Activated T-helper 1 cell treated with anti-CD3 and anti-CD28 coated beads, Interleukin-12 subunit alpha, Interleukin-12 subunit beta, Interleukin-2, Interleukin-4 antibody, amounts not matched to agents 30 ng/mL and 10 ng/mL and 1 ng/mL, durations not matched to agents 14 hours and 24 hours and 36 hours (primary cell): ENCODE results near the gene DNER. TPM values are rescaled to one million over a fixed set of nuclear protein-coding genes. Genes with fewer than 3 reads are reported as not detected.

Source experiments
- DNase-seq: peaks from one replicate; pipeline ENCODE4 v3.0.0; 2021; ENCODE audit warnings: low spot score
- H3K27ac Mint-ChIP-seq: one replicate; pipeline ENCODE4 v1.8.0; 2021; ENCODE audit warnings: mild to moderate bottlenecking, mixed read lengths
- H3K27me3 Mint-ChIP-seq: one replicate; pipeline ENCODE4 v1.8.0; 2022; ENCODE audit warnings: mild to moderate bottlenecking, moderate library complexity, mixed read lengths; ENCODE audit not compliant: insufficient read depth
- H3K36me3 Mint-ChIP-seq: one replicate; pipeline ENCODE4 v1.8.0; 2021; ENCODE audit warnings: low read depth, mixed read lengths
- H3K4me1 Mint-ChIP-seq: one replicate; pipeline ENCODE4 v1.8.0; 2021; ENCODE audit warnings: low read depth, mixed read lengths
- H3K4me3 Mint-ChIP-seq: one replicate; pipeline ENCODE4 v1.8.0; 2021; ENCODE audit warnings: mild to moderate bottlenecking, moderate library complexity, mixed read lengths
- H3K9me3 Mint-ChIP-seq: one replicate; pipeline ENCODE4 v1.8.0; 2021; ENCODE audit warnings: mixed read lengths
- intact Hi-C: fragments of 100-400 bp; cut with micrococcal nuclease; formaldehyde crosslinking; loops from one replicate; pipeline ENCODE4 v1.15.1; 2024
- total RNA-seq: library from RNA; stranded (reverse); gene quantifications from 2 replicates; pipeline ENCODE4 v1.2.3, GENCODE V29; 2022

The DNER gene
- total RNA-seq, 1 donor from 2014 or later, result not detected

GRCh38 chr2:229679393-229680125, 34.8 kb downstream of the DNER start:
- H3K27me3 Mint-ChIP-seq, result peaks cover 10% of the 10 kb centered on the region
- intact Hi-C loops, result no loop called here
- H3K27ac Mint-ChIP-seq, result no peak overlapping the region
- no peak overlapping the region for H3K4me3 Mint-ChIP-seq
- no peaks in the 10 kb centered on the region for H3K36me3 Mint-ChIP-seq
- H3K9me3 Mint-ChIP-seq, result no peaks in the 10 kb centered on the region
- no peaks in the 10 kb centered on the region for H3K4me1 Mint-ChIP-seq
- DNase-seq, result no peak

- intact Hi-C loops, result no loop called here
- Mint-ChIP-seq H3K4me1 (no peaks in the 10 kb centered on the region), H3K36me3 (no peaks in the 10 kb centered on the region), H3K27me3 (peaks cover 11% of the 10 kb centered on the region), H3K4me3 (no peak overlapping the region), H3K9me3 (no peaks in the 10 kb centered on the region), H3K27ac (no peak overlapping the region)
- no peak for DNase-seq
These were observed 38.8 kb downstream of the DNER start for GRCh38 chr2:229675569-229675968.

GRCh38 chr2:229674830-229675530, 39.4 kb downstream of the DNER start:
- no peak for DNase-seq
- H3K9me3 Mint-ChIP-seq, result no peaks in the 10 kb centered on the region
- intact Hi-C loops, result no loop called here
- no peaks in the 10 kb centered on the region for H3K36me3 Mint-ChIP-seq
- no peaks in the 10 kb centered on the region for H3K4me1 Mint-ChIP-seq
- peaks cover 11% of the 10 kb centered on the region for H3K27me3 Mint-ChIP-seq
- H3K4me3 Mint-ChIP-seq, result no peak overlapping the region
- no peak overlapping the region for H3K27ac Mint-ChIP-seq

- peaks cover 7% of the 10 kb centered on the region for H3K27me3 Mint-ChIP-seq
- H3K27ac Mint-ChIP-seq, result no peak overlapping the region
- no peaks in the 10 kb centered on the region for H3K36me3 Mint-ChIP-seq
- intact Hi-C loops, result no loop called here
- no peak for DNase-seq
- no peaks in the 10 kb centered on the region for H3K4me1 Mint-ChIP-seq
- H3K9me3 Mint-ChIP-seq, result no peaks in the 10 kb centered on the region
- H3K4me3 Mint-ChIP-seq, result no peak overlapping the region
These were observed 40.7 kb downstream of the DNER start for GRCh38 chr2:229673676-229674075.

GRCh38 chr2:229672021-229672420, 42.3 kb downstream of the DNER start:
- Mint-ChIP-seq H3K4me1 (no peaks in the 10 kb centered on the region), H3K36me3 (no peaks in the 10 kb centered on the region), H3K27ac (no peak overlapping the region), H3K9me3 (no peaks in the 10 kb centered on the region), H3K4me3 (no peak overlapping the region), H3K27me3 (peaks cover 4% of the 10 kb centered on the region)
- DNase-seq, result no peak
- intact Hi-C loops, result no loop called here

- no peak for DNase-seq
- H3K36me3 Mint-ChIP-seq, result no peaks in the 10 kb centered on the region
- H3K4me3 Mint-ChIP-seq, result no peak overlapping the region
- peaks cover 4% of the 10 kb centered on the region for H3K27me3 Mint-ChIP-seq
- H3K27ac Mint-ChIP-seq, result no peak overlapping the region
- H3K9me3 Mint-ChIP-seq, result no peaks in the 10 kb centered on the region
- H3K4me1 Mint-ChIP-seq, result no peaks in the 10 kb centered on the region
- intact Hi-C loops, result no loop called here
These were observed 44.5 kb downstream of the DNER start for GRCh38 chr2:229669841-229670240.

- Mint-ChIP-seq H3K27me3 (no peaks in the 10 kb centered on the region), H3K9me3 (no peaks in the 10 kb centered on the region), H3K36me3 (no peaks in the 10 kb centered on the region), H3K27ac (no peak overlapping the region), H3K4me3 (no peak overlapping the region), H3K4me1 (no peaks in the 10 kb centered on the region)
- DNase-seq, result no peak
- intact Hi-C loops, result no loop called here
These were observed 47.5 kb downstream of the DNER start for GRCh38 chr2:229666811-229667210.

GRCh38 chr2:229665158-229665557, 49.2 kb downstream of the DNER start:
- Mint-ChIP-seq H3K27me3 (peaks cover 6% of the 10 kb centered on the region), H3K9me3 (no peaks in the 10 kb centered on the region), H3K4me1 (no peaks in the 10 kb centered on the region), H3K27ac (no peak overlapping the region), H3K4me3 (no peak overlapping the region), H3K36me3 (no peaks in the 10 kb centered on the region)
- intact Hi-C loops, result no loop called here
- DNase-seq, result no peak

GRCh38 chr2:229661478-229661877, 52.9 kb downstream of the DNER start:
- Mint-ChIP-seq H3K27ac (no peak overlapping the region), H3K27me3 (peaks cover 8% of the 10 kb centered on the region), H3K4me1 (no peaks in the 10 kb centered on the region), H3K36me3 (no peaks in the 10 kb centered on the region), H3K4me3 (no peak overlapping the region), H3K9me3 (no peaks in the 10 kb centered on the region)
- intact Hi-C loops, result no loop called here
- DNase-seq, result no peak

GRCh38 chr2:229660951-229661350, 53.4 kb downstream of the DNER start:
- intact Hi-C loops, result no loop called here
- no peak overlapping the region for H3K27ac Mint-ChIP-seq

GRCh38 chr2:229660391-229660790, 54.0 kb downstream of the DNER start:
- no peaks in the 10 kb centered on the region for H3K4me1 Mint-ChIP-seq
- no peak for DNase-seq
- H3K36me3 Mint-ChIP-seq, result no peaks in the 10 kb centered on the region
- H3K4me3 Mint-ChIP-seq, result no peak overlapping the region
- intact Hi-C loops, result no loop called here
- no peak overlapping the region for H3K27ac Mint-ChIP-seq
- no peaks in the 10 kb centered on the region for H3K9me3 Mint-ChIP-seq
- H3K27me3 Mint-ChIP-seq, result peaks cover 8% of the 10 kb centered on the region

More at GRCh38 chr2:229660951-229661350, 53.4 kb downstream of the DNER start:
- Mint-ChIP-seq H3K27me3 (peaks cover 8% of the 10 kb centered on the region), H3K4me1 (no peaks in the 10 kb centered on the region), H3K9me3 (no peaks in the 10 kb centered on the region), H3K4me3 (no peak overlapping the region), H3K36me3 (no peaks in the 10 kb centered on the region)
- no peak for DNase-seq

GRCh38 chr2:229658004-229658403, 56.4 kb downstream of the DNER start:
- intact Hi-C loops, result no loop called here
- Mint-ChIP-seq H3K9me3 (no peaks in the 10 kb centered on the region), H3K4me3 (no peak overlapping the region), H3K27me3 (peaks cover 14% of the 10 kb centered on the region), H3K36me3 (no peaks in the 10 kb centered on the region), H3K27ac (no peak overlapping the region), H3K4me1 (no peaks in the 10 kb centered on the region)
- no peak for DNase-seq

- Mint-ChIP-seq H3K27ac (no peak overlapping the region), H3K36me3 (no peaks in the 10 kb centered on the region), H3K27me3 (peaks cover 7% of the 10 kb centered on the region), H3K4me1 (no peaks in the 10 kb centered on the region), H3K4me3 (no peak overlapping the region), H3K9me3 (no peaks in the 10 kb centered on the region)
- intact Hi-C loops, result no loop called here
- DNase-seq, result no peak
These were observed 59.9 kb downstream of the DNER start for GRCh38 chr2:229654437-229654836.
